Germinal center (tissue), 1 donor: Measurements from ENCODE around the gene KCND3.

Experiments
- DNase-seq: peaks from one replicate; pipeline ENCODE4 v3.0.0; 2012; ENCODE audit warnings: mixed read lengths, low spot score

Gene KCND3

GRCh38 chr1:111843177-111843576, 146.3 kb downstream of the KCND3 start:
- no peak for DNase-seq

GRCh38 chr1:111842411-111842810, 147.1 kb downstream of the KCND3 start:
- no peak for DNase-seq

- no peak for DNase-seq
Measured at GRCh38 chr1:111841746-111842145, 147.7 kb downstream of the KCND3 start.

- DNase-seq = no peak
Measured at GRCh38 chr1:111841189-111841588, 148.3 kb downstream of the KCND3 start.

- no peak for DNase-seq
Measured at GRCh38 chr1:111837393-111837792, 152.1 kb downstream of the KCND3 start.

- no peak for DNase-seq
Measured at GRCh38 chr1:111836111-111836510, 153.4 kb downstream of the KCND3 start.

- no peak for DNase-seq
Measured at GRCh38 chr1:111835514-111835913, 154.0 kb downstream of the KCND3 start.

GRCh38 chr1:111834956-111835355, 154.5 kb downstream of the KCND3 start:
- DNase-seq = no peak

GRCh38 chr1:111833334-111833733, 156.1 kb downstream of the KCND3 start:
- DNase-seq = no peak

- no peak for DNase-seq
Measured at GRCh38 chr1:111832521-111833155, 156.8 kb downstream of the KCND3 start.

GRCh38 chr1:111831153-111831552, 158.3 kb downstream of the KCND3 start:
- DNase-seq = no peak

- no peak for DNase-seq
Measured at GRCh38 chr1:111827946-111828345, 161.5 kb downstream of the KCND3 start.

GRCh38 chr1:111826278-111826677, 163.2 kb downstream of the KCND3 start:
- no peak for DNase-seq

GRCh38 chr1:111825217-111825616, 164.3 kb downstream of the KCND3 start:
- no peak for DNase-seq

- DNase-seq = no peak
Measured at GRCh38 chr1:111822138-111822537, 167.3 kb downstream of the KCND3 start.

GRCh38 chr1:111821121-111821745, 168.2 kb downstream of the KCND3 start:
- DNase-seq = no peak

GRCh38 chr1:111819566-111820263, 169.8 kb downstream of the KCND3 start:
- no peak for DNase-seq

GRCh38 chr1:111818546-111818945, 170.9 kb downstream of the KCND3 start:
- no peak for DNase-seq

- no peak for DNase-seq
Measured at GRCh38 chr1:111818081-111818480, 171.4 kb downstream of the KCND3 start.

- DNase-seq = no peak
Measured at GRCh38 chr1:111814642-111815041, 174.8 kb downstream of the KCND3 start.

- DNase-seq = no peak
Measured at GRCh38 chr1:111814305-111814628, 175.2 kb downstream of the KCND3 start.

GRCh38 chr1:111813440-111814304, 175.8 kb downstream of the KCND3 start:
- peak; percentile 13 for DNase-seq

- DNase-seq = no peak
Measured at GRCh38 chr1:111812306-111812705, 177.2 kb downstream of the KCND3 start.
